Measurements from ENCODE around the gene PTPRM. TPM values are rescaled to one million over a fixed set of nuclear protein-coding genes. Genes with fewer than 3 reads are reported as not detected.

Gene PTPRM
- total RNA-seq, 1 experiment from 2014 or later, result 14.5 TPM

DNA sequence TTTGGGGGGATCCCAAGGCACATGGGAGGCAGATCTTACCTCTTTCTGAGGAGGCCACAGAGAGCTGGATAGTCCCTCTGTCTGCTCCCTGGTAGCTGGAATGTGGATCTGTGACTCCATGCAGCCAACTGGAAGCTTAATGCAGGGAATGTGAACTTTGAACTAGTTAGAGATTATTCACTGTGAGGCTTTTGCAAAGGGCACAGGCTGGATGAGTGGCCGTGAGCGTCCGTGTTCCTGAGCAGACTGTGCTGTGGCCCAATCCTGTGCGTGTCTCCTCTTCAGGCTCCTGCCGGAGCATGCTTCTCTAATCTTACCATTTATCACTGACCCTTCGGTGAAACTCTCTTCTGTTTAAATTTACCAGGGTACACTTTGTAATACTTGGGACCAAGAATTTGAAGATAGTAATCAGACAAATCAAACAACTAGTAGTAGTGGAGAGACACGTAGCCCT lies 187.6 kb downstream of the PTPRM start (continued):
- TF ChIP-seq TCF7L2 (IDR thresholded peaks at IDR 0.05; ENCODE audit: borderline replicate concordance, extremely low read depth, insufficient read depth, insufficient read length) (no peak), SIN3A (IDR thresholded peaks at IDR 0.05; ENCODE audit: low read depth) (no peak), ZFX (IDR thresholded peaks at IDR 0.05) (no peak)
- TF ChIP-seq, protein P1, sequence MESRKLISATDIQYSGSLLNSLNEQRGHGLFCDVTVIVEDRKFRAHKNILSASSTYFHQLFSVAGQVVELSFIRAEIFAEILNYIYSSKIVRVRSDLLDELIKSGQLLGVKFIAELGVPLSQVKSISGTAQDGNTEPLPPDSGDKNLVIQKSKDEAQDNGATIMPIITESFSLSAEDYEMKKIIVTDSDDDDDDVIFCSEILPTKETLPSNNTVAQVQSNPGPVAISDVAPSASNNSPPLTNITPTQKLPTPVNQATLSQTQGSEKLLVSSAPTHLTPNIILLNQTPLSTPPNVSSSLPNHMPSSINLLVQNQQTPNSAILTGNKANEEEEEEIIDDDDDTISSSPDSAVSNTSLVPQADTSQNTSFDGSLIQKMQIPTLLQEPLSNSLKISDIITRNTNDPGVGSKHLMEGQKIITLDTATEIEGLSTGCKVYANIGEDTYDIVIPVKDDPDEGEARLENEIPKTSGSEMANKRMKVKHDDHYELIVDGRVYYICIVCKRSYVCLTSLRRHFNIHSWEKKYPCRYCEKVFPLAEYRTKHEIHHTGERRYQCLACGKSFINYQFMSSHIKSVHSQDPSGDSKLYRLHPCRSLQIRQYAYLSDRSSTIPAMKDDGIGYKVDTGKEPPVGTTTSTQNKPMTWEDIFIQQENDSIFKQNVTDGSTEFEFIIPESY (IDR thresholded peaks at IDR 0.05; ENCODE audit: extremely low read depth, insufficient replicate concordance, low read length), result no peak

DNA sequence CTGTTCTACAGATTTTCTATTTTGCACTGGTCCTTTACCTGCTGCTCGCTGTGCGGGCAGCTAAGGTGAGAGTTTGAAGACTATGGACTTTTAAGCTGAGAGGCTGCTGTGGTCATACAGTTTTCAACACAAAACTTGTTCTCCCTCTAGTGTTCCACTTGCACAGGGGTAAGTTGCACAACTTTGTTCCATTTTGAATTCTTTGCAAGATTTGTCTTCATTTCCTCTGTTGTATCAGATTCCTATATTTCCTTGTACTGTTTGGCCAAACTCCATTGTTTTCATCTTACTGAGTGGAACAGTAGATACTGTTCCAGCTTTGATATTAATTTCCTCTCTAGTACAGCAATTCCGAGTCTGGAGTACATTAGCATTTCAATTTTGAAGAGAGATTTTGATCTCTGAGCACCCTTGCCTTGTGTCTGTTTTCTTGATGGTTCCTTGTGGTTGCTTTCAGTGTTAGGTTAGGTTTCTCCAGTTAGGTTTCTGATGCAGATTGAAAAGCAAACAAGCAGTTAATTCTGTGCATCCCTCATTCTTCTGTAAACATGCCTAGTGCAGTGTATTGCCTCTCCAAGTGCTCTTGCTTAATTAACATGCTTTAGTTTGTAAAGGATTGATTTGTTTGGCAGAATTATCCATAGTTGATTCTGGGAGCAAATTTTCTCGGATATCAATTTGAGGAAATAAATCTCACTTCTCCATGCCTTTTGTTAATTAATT lies 188.8 kb downstream of the PTPRM start:
- Histone ChIP-seq H3K4me1 (ENCODE audit: control insufficient read depth in 1 of 2, insufficient read depth in 2 of 2, low read length in 2 of 2) (no peaks in the 10 kb centered on the region), H4K20me1 (ENCODE audit: insufficient read depth) (no peaks in the 10 kb centered on the region), H3K9me3 (ENCODE audit: control insufficient read depth in 1 of 2, insufficient read depth in 1 of 2, low read depth in 1 of 2, low read length in 2 of 2) (no peaks in the 10 kb centered on the region), H3K79me2 (ENCODE audit: insufficient read depth, low read length) (no peaks in the 10 kb centered on the region), H3K27me3 (ENCODE audit: insufficient read depth, low read length) (peaks cover 13% of the 10 kb centered on the region; the same call in 1 of the 2 replicates), H3K27ac (ENCODE audit: low read depth, low read length) (no peak overlapping the region), H3K4me3 (replicated peaks in 1 of 2; ENCODE audit: low read depth in 1 of 2, low read length in 2 of 2) (no peak overlapping the region), H3K36me3 (ENCODE audit: control insufficient read depth in 1 of 2, insufficient read depth in 2 of 2, low read length in 2 of 2) (no peaks in the 10 kb centered on the region), H3K9me2 (ENCODE audit: insufficient read depth) (no peaks in the 10 kb centered on the region), H3K4me2 (ENCODE audit: low read length) (no peak overlapping the region), H2AFZ (ENCODE audit: low read depth, low read length, poor library complexity, severe bottlenecking) (no peak overlapping the region), H3K9ac (ENCODE audit: low read length) (no peak overlapping the region)
- no peak for TF ChIP-seq YY1 (IDR thresholded peaks at IDR 0.05; ENCODE audit: extremely low read depth, insufficient replicate concordance, low read depth, low read length)
- TF ChIP-seq, protein P2, sequence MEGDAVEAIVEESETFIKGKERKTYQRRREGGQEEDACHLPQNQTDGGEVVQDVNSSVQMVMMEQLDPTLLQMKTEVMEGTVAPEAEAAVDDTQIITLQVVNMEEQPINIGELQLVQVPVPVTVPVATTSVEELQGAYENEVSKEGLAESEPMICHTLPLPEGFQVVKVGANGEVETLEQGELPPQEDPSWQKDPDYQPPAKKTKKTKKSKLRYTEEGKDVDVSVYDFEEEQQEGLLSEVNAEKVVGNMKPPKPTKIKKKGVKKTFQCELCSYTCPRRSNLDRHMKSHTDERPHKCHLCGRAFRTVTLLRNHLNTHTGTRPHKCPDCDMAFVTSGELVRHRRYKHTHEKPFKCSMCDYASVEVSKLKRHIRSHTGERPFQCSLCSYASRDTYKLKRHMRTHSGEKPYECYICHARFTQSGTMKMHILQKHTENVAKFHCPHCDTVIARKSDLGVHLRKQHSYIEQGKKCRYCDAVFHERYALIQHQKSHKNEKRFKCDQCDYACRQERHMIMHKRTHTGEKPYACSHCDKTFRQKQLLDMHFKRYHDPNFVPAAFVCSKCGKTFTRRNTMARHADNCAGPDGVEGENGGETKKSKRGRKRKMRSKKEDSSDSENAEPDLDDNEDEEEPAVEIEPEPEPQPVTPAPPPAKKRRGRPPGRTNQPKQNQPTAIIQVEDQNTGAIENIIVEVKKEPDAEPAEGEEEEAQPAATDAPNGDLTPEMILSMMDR (IDR thresholded peaks at IDR 0.05 in 2 of 3, conservative IDR thresholded peaks at IDR 0.05 in 1 of 3; ENCODE audit: borderline replicate concordance in 1 of 3, insufficient read depth in 1 of 3, low read depth in 2 of 3, low read length in 2 of 3), result no peak
- no peak for TF ChIP-seq POLR2AphosphoS5 (IDR thresholded peaks at IDR 0.05; ENCODE audit: low read depth, low read length)
- no peak for TF ChIP-seq ZNF274 (IDR thresholded peaks at IDR 0.05; ENCODE audit: low read depth, low read length)
- no peak for TF ChIP-seq SP1 (IDR thresholded peaks at IDR 0.05; ENCODE audit: low read depth)
- TF ChIP-seq ZFX (IDR thresholded peaks at IDR 0.05), result no peak
- TF ChIP-seq, protein P3, sequence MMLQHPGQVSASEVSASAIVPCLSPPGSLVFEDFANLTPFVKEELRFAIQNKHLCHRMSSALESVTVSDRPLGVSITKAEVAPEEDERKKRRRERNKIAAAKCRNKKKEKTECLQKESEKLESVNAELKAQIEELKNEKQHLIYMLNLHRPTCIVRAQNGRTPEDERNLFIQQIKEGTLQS (IDR thresholded peaks at IDR 0.05), result no peak
- TF ChIP-seq, protein P4, sequence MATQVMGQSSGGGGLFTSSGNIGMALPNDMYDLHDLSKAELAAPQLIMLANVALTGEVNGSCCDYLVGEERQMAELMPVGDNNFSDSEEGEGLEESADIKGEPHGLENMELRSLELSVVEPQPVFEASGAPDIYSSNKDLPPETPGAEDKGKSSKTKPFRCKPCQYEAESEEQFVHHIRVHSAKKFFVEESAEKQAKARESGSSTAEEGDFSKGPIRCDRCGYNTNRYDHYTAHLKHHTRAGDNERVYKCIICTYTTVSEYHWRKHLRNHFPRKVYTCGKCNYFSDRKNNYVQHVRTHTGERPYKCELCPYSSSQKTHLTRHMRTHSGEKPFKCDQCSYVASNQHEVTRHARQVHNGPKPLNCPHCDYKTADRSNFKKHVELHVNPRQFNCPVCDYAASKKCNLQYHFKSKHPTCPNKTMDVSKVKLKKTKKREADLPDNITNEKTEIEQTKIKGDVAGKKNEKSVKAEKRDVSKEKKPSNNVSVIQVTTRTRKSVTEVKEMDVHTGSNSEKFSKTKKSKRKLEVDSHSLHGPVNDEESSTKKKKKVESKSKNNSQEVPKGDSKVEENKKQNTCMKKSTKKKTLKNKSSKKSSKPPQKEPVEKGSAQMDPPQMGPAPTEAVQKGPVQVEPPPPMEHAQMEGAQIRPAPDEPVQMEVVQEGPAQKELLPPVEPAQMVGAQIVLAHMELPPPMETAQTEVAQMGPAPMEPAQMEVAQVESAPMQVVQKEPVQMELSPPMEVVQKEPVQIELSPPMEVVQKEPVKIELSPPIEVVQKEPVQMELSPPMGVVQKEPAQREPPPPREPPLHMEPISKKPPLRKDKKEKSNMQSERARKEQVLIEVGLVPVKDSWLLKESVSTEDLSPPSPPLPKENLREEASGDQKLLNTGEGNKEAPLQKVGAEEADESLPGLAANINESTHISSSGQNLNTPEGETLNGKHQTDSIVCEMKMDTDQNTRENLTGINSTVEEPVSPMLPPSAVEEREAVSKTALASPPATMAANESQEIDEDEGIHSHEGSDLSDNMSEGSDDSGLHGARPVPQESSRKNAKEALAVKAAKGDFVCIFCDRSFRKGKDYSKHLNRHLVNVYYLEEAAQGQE (IDR thresholded peaks at IDR 0.05; ENCODE audit: low read depth), result no peak
- TF ChIP-seq, protein P5, sequence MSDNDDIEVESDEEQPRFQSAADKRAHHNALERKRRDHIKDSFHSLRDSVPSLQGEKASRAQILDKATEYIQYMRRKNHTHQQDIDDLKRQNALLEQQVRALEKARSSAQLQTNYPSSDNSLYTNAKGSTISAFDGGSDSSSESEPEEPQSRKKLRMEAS (IDR thresholded peaks at IDR 0.05), result no peak
- TF ChIP-seq POLR2A (IDR thresholded peaks at IDR 0.05; ENCODE audit: borderline replicate concordance, extremely low read depth, insufficient read depth, insufficient read length), result no peak
- RAD21 ChIA-PET (ENCODE audit: low non-redundant PET in 1 of 2, low total read pairs in 2 of 2, uncharacterized antibody in 2 of 2, unreplicated experiment in 2 of 2), result no interaction called here
- ATAC-seq (no peak), DNase-seq (ENCODE audit: low read depth, low spot score) (no peak)
- intact Hi-C loops (cut with micrococcal nuclease), result no loop called here
- no TSS peak for BruUV-seq (replicated peaks)
- CTCF ChIA-PET, result no interaction called here
- POLR2A ChIA-PET, result no interaction called here

All from HCT116 (cell line).